HG03469 (cell line): ENCODE results near the gene KCNT1.

ENCODE experiments used
- ATAC-seq: cut with Tn5 transposase; IDR thresholded peaks from one replicate; pipeline ENCODE4 v1.9.1; 2021; ENCODE audit warnings: mild to moderate bottlenecking, moderate library complexity, moderate number of reproducible peaks; ENCODE audit not compliant: unreplicated experiment

KCNT1 gene

GRCh38 chr9:135794057-135794335 is 92.0 kb downstream of the KCNT1 start:
- ATAC-seq, result no peak

GRCh38 chr9:135794361-135794885 is 92.4 kb downstream of the KCNT1 start:
- no peak for ATAC-seq

GRCh38 chr9:135795391-135795790 is 93.4 kb downstream of the KCNT1 start:
- no peak for ATAC-seq

GRCh38 chr9:135796784-135797485 is 95.0 kb downstream of the KCNT1 start:
- no peak for ATAC-seq

GRCh38 chr9:135797507-135798262 is 95.7 kb downstream of the KCNT1 start:
- ATAC-seq, result no peak

GRCh38 chr9:135798263-135798585 is 96.2 kb downstream of the KCNT1 start:
- no peak for ATAC-seq

GRCh38 chr9:135799261-135799660 is 97.3 kb downstream of the KCNT1 start:
- ATAC-seq, result no peak

GRCh38 chr9:135801070-135801469 is 99.1 kb downstream of the KCNT1 start:
- ATAC-seq, result no peak

- ATAC-seq, result no peak
Observed at GRCh38 chr9:135802876-135803419, 101.0 kb downstream of the KCNT1 start.

- no peak for ATAC-seq
Observed at GRCh38 chr9:135803441-135803840, 101.5 kb downstream of the KCNT1 start.

- no peak for ATAC-seq
Observed at GRCh38 chr9:135804581-135805421, 102.8 kb downstream of the KCNT1 start.

- no peak for ATAC-seq
Observed at GRCh38 chr9:135805422-135806022, 103.5 kb downstream of the KCNT1 start.

- no peak for ATAC-seq
Observed at GRCh38 chr9:135809166-135809565, 107.2 kb downstream of the KCNT1 start.

- ATAC-seq, result no peak
Observed at GRCh38 chr9:135810806-135811575, 109.0 kb downstream of the KCNT1 start.

- no peak for ATAC-seq
Observed at GRCh38 chr9:135811801-135812200, 109.8 kb downstream of the KCNT1 start.

- ATAC-seq, result no peak
Observed at GRCh38 chr9:135812961-135813360, 111.0 kb downstream of the KCNT1 start.

- no peak for ATAC-seq
Observed at GRCh38 chr9:135813671-135814290, 111.8 kb downstream of the KCNT1 start.

GRCh38 chr9:135814421-135815095 is 112.6 kb downstream of the KCNT1 start:
- ATAC-seq, result no peak

GRCh38 chr9:135815413-135815812 is 113.4 kb downstream of the KCNT1 start:
- ATAC-seq, result no peak
